SK-N-SH treated with all-trans-retinoic acid at 6 μM for 48 hours (cell line): ENCODE data around the gene HDAC4.

Source experiments
- ATAC-seq: fragments of 200-7000 bp; cut with Tn5 transposase; 3 replicates; pipeline ENCODE4 v1.9.1; 2020; ENCODE audit warnings: mild to moderate bottlenecking, moderate library complexity
- ARNTL ChIP-seq: fragments of 450-650 bp; formaldehyde crosslinking; IDR thresholded peaks from 2 replicates; pipeline ENCODE4 v1.5.0; 2020; ENCODE audit warnings: low read depth, mild to moderate bottlenecking, moderate library complexity, borderline replicate concordance
- BACH2 ChIP-seq: fragments of 250-450 bp; sonication (Bioruptor Pico); IDR thresholded peaks from 2 replicates; pipeline ENCODE4 v1.9.0; 2021; ENCODE audit warnings: mild to moderate bottlenecking, borderline replicate concordance
- CREB5 ChIP-seq: fragments of 250-450 bp; sonication (Bioruptor Pico); IDR thresholded peaks from 2 replicates; pipeline ENCODE4 v1.5.1; 2020; ENCODE audit warnings: low read depth, mild to moderate bottlenecking, moderate library complexity
- CSDC2 ChIP-seq: fragments of 250-450 bp; sonication (Bioruptor Pico); IDR thresholded peaks from 2 replicates; pipeline ENCODE4 v1.5.0; 2020; ENCODE audit warnings: mild to moderate bottlenecking, moderate library complexity
- ESRRG ChIP-seq: fragments of 250-450 bp; sonication (Bioruptor Pico); IDR thresholded peaks from 2 replicates; pipeline ENCODE4 v1.6.1; 2021; ENCODE audit warnings: mild to moderate bottlenecking
- GLIS3 ChIP-seq: fragments of 250-450 bp; sonication (Bioruptor Pico); IDR thresholded peaks from 2 replicates; pipeline ENCODE4 v1.5.0; 2020; ENCODE audit warnings: mild to moderate bottlenecking, moderate library complexity
- ISL1 ChIP-seq: fragments of 250-450 bp; sonication (Bioruptor Pico); IDR thresholded peaks from 2 replicates; pipeline ENCODE4 v2.1.2; 2022; ENCODE audit warnings: mild to moderate bottlenecking, moderate library complexity
- OSR1 ChIP-seq: fragments of 250-450 bp; sonication (Bioruptor Pico); IDR thresholded peaks from 2 replicates; pipeline ENCODE4 v1.8.0; 2022; ENCODE audit warnings: moderate library complexity, mild to moderate bottlenecking, inconsistent platforms
- PATZ1 ChIP-seq: fragments of 250-450 bp; sonication (Bioruptor Pico); IDR thresholded peaks from 2 replicates; pipeline ENCODE4 v1.8.0; 2020; ENCODE audit warnings: mild to moderate bottlenecking, moderate library complexity, borderline replicate concordance
- POU6F1 ChIP-seq: fragments of 250-450 bp; sonication (Bioruptor Pico); IDR thresholded peaks from 2 replicates; pipeline ENCODE4 v1.8.0; 2021; ENCODE audit warnings: low read depth, mild to moderate bottlenecking, moderate library complexity, borderline replicate concordance
- PPARA ChIP-seq: fragments of 250-450 bp; sonication (Bioruptor Pico); IDR thresholded peaks from 2 replicates; pipeline ENCODE4 v1.5.0; 2020; ENCODE audit warnings: mild to moderate bottlenecking, borderline replicate concordance
- RARB ChIP-seq: fragments of 250-450 bp; sonication (Bioruptor Pico); IDR thresholded peaks from 2 replicates; pipeline ENCODE4 v1.8.0; 2021; ENCODE audit warnings: mild to moderate bottlenecking, moderate library complexity
- SNAI2 ChIP-seq: fragments of 250-450 bp; sonication (Bioruptor Pico); IDR thresholded peaks from 2 replicates; pipeline ENCODE4 v1.5.0; 2020; ENCODE audit warnings: mild to moderate bottlenecking, moderate library complexity
- TCF4 ChIP-seq: fragments of 250-450 bp; sonication (Bioruptor Pico); IDR thresholded peaks from 2 replicates; pipeline ENCODE4 v1.8.0; 2021; ENCODE audit warnings: mild to moderate bottlenecking, moderate library complexity, borderline replicate concordance
- TOX ChIP-seq: fragments of 250-450 bp; sonication (Bioruptor Pico); IDR thresholded peaks from 2 replicates; pipeline ENCODE4 v1.8.0; 2021; ENCODE audit warnings: mild to moderate bottlenecking, moderate library complexity, borderline replicate concordance
- TSHZ2 ChIP-seq: fragments of 250-450 bp; sonication (Bioruptor Pico); IDR thresholded peaks from 2 replicates; pipeline ENCODE4 v1.5.0; 2020; ENCODE audit warnings: mild to moderate bottlenecking, moderate library complexity
- ZC3H10 ChIP-seq: fragments of 250-450 bp; sonication (Bioruptor Pico); IDR thresholded peaks from 2 replicates; pipeline ENCODE4 v1.5.1; 2021; ENCODE audit warnings: mild to moderate bottlenecking, moderate library complexity
- ZFP3 ChIP-seq: fragments of 250-450 bp; sonication (Bioruptor Pico); IDR thresholded peaks from 2 replicates; pipeline ENCODE4 v1.5.0; 2020; ENCODE audit warnings: mild to moderate bottlenecking, moderate library complexity
- ZNF565 ChIP-seq: fragments of 450-650 bp; formaldehyde crosslinking; conservative IDR thresholded peaks from 2 replicates; pipeline ENCODE4 v1.5.0; 2020; ENCODE audit warnings: low read depth, mild to moderate bottlenecking, moderate library complexity
- ZNF70 ChIP-seq: fragments of 450-650 bp; formaldehyde crosslinking; IDR thresholded peaks from 2 replicates; pipeline ENCODE4 v1.5.0; 2020; ENCODE audit warnings: mild to moderate bottlenecking, moderate library complexity
- ZNF8 ChIP-seq: fragments of 450-650 bp; formaldehyde crosslinking; IDR thresholded peaks from 2 replicates; pipeline ENCODE4 v1.5.0; 2020; ENCODE audit warnings: mild to moderate bottlenecking, moderate library complexity

HDAC4 gene

GRCh38 chr2:239323447-239323846, 77.4 kb downstream of the HDAC4 start:
- no peak for TF ChIP-seq ZC3H10 (CRISPR knock-in tag)
- TF ChIP-seq SNAI2 (CRISPR knock-in tag) = no peak
- no peak for TF ChIP-seq GLIS3 (CRISPR knock-in tag)
- TF ChIP-seq TCF4 = no peak
- TF ChIP-seq ESRRG (CRISPR knock-in tag) = no peak
- TF ChIP-seq ZNF565 = no peak
- no peak for TF ChIP-seq ISL1 (CRISPR knock-in tag)
- no peak for TF ChIP-seq POU6F1
- TF ChIP-seq ZFP3 (CRISPR knock-in tag) = no peak
- TF ChIP-seq CREB5 (CRISPR knock-in tag) = no peak
- TF ChIP-seq CSDC2 (CRISPR knock-in tag) = no peak
- no peak for TF ChIP-seq TOX (CRISPR knock-in tag)
- TF ChIP-seq ZNF8 (CRISPR knock-in tag) = no peak
- TF ChIP-seq ZNF70 (CRISPR knock-in tag) = no peak
- no peak for TF ChIP-seq PPARA (CRISPR knock-in tag)
- TF ChIP-seq RARB (CRISPR knock-in tag) = no peak
- no peak for TF ChIP-seq BACH2

GRCh38 chr2:239322416-239323086, 78.3 kb downstream of the HDAC4 start:
- TF ChIP-seq POU6F1 (no peak), GLIS3 (CRISPR knock-in tag) (no peak), ISL1 (CRISPR knock-in tag) (no peak), PATZ1 (CRISPR knock-in tag) (no peak), TCF4 (no peak), CREB5 (CRISPR knock-in tag) (no peak), ZC3H10 (CRISPR knock-in tag) (no peak), ARNTL (no peak), OSR1 (no peak), CSDC2 (CRISPR knock-in tag) (no peak), TSHZ2 (CRISPR knock-in tag) (no peak), ZNF565 (no peak), ZNF70 (CRISPR knock-in tag) (no peak), PPARA (CRISPR knock-in tag) (no peak), BACH2 (no peak)
- no peak for ATAC-seq

More at GRCh38 chr2:239323447-239323846, 77.4 kb downstream of the HDAC4 start:
- ATAC-seq = no peak
